ENCODE measurements around the gene LYL1. TPM values are rescaled to one million over a fixed set of nuclear protein-coding genes. Genes with fewer than 3 reads are reported as not detected.

LYL1 gene
- total RNA-seq, 1 experiment from 2014 or later = 0.24 TPM

DNA sequence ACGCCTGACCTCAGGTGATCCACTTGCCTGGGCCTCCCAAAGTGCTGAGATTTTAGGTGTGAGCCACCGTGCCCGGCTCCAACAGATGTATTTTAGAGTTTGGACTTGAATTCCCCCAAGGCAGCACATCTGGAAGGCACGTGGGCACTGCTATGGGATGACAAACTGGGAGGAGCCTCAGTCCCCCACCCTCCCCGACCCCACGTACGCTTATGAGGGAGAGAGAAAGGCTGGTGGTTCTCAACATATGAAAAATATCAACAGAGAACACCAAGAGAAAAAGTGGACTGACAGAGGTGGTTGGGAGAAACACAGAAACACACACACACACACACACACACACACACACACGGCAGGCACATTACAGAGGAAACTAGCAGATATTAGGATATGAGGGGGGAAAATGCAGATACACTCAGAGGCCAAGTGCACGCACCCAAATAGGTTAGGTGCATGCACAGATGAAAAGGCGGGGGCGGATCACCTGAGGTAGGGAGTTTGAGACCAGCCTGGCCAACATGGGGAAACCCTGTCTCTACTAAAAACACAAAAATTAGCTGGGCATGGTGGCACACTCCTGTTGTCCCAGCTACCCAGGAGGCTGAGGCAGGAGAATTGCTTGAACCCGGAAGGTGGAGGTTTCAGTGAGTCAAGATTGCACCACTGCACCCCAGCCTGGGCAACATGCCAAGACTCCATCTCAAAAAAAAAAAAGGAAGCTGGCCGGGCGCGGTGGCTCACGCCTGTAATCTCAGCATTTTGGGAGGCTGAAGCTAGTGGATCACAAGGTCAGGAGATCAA is 44.3 kb upstream of the LYL1 start:
- H3K4me2 ChIP-seq = peak overlapping the region; percentile 16; the same call in 1 of the 2 replicates
- no peaks in the 10 kb centered on the region for H3K9me3 ChIP-seq (ENCODE audit: insufficient read depth, low read depth)
- H3K9me2 ChIP-seq (ENCODE audit: insufficient read depth) = no peaks in the 10 kb centered on the region
- no peak overlapping the region for H3K4me3 ChIP-seq
- BruUV-seq (replicated peaks) = no TSS peak
- H3K27ac ChIP-seq = no peak overlapping the region
- H2AFZ ChIP-seq = no peak overlapping the region
- no peaks in the 10 kb centered on the region for H4K20me1 ChIP-seq (ENCODE audit: insufficient read depth)
- ChIA-PET POLR2A (ENCODE audit: unreplicated experiment) (interaction anchor here (0.6 to 0.8 kb wide), 3 partner anchors 29 to 906 kb away, joined by 5 to 11 read pairs (median 8); partner anchors contain the start of genes GCDH and NACC1), CTCF (interaction anchor here (0.6 kb wide), 1 partner anchor 127 kb away, joined by 3 read pairs; no protein-coding TSS in a partner anchor)
- DNase-seq = peak; percentile 38 to 48
- H3K79me2 ChIP-seq (ENCODE audit: low read depth) = peaks cover 37% of the 10 kb centered on the region
- intact Hi-C loops (cut with micrococcal nuclease; ENCODE audit: unreplicated experiment) = no loop called here
- peaks cover 51% of the 10 kb centered on the region for H3F3A ChIP-seq (ENCODE audit: insufficient read depth, low read depth)
- H3K36me3 ChIP-seq (ENCODE audit: low read depth) = peaks cover 17% of the 10 kb centered on the region
- H3K27me3 ChIP-seq (ENCODE audit: insufficient read depth, low read depth) = no peaks in the 10 kb centered on the region
- TF ChIP-seq EZH2 (IDR thresholded peaks at IDR 0.05; ENCODE audit: low read depth) = no peak
- TF ChIP-seq, protein P1, sequence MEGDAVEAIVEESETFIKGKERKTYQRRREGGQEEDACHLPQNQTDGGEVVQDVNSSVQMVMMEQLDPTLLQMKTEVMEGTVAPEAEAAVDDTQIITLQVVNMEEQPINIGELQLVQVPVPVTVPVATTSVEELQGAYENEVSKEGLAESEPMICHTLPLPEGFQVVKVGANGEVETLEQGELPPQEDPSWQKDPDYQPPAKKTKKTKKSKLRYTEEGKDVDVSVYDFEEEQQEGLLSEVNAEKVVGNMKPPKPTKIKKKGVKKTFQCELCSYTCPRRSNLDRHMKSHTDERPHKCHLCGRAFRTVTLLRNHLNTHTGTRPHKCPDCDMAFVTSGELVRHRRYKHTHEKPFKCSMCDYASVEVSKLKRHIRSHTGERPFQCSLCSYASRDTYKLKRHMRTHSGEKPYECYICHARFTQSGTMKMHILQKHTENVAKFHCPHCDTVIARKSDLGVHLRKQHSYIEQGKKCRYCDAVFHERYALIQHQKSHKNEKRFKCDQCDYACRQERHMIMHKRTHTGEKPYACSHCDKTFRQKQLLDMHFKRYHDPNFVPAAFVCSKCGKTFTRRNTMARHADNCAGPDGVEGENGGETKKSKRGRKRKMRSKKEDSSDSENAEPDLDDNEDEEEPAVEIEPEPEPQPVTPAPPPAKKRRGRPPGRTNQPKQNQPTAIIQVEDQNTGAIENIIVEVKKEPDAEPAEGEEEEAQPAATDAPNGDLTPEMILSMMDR (conservative IDR thresholded peaks at IDR 0.05) = no peak
- H3K4me1 ChIP-seq (replicated peaks; ENCODE audit: insufficient read depth) = peaks cover 47% of the 10 kb centered on the region

DNA sequence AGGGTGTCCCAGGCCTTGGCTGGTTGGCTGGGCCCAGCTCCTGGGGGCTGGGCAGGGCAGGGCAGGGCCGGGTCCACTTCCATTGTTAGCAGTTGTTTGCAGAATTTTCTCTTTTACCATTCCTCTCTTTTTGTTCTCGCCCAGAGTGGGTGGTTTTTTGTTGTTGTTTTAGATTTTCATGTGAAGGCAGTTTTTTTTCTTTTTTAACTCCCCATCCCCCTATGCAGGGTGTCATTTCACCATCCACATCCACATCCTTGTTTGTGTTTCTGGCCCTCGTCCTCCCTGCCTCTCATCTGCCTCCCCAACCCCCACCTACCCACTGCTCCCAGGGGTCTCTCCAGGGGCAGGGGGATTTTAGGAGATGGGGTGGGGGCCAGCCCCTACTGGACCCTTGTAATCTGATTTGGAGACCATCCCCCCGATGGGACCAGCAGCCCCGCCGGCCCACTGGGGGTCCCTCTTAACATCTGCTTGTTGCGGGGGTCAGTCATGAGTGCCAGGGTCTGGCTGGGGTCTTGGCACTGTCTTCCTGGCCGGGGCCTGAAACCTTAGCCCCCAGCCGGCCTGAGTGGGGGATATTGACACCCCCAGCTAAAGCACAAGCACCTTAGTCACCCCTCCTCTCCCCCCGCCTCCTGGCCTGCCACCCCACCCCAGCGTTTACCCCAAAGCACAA is 37.1 kb upstream of the LYL1 start:
- Histone ChIP-seq H3K4me1 (replicated peaks; ENCODE audit: insufficient read depth) (peaks cover 23% of the 10 kb centered on the region), H3K27ac (no peak overlapping the region; the same call in 1 of the 2 replicates), H3K36me3 (ENCODE audit: low read depth) (peaks cover 19% of the 10 kb centered on the region), H4K20me1 (ENCODE audit: insufficient read depth) (peaks cover 21% of the 10 kb centered on the region), H3K27me3 (ENCODE audit: insufficient read depth, low read depth) (no peaks in the 10 kb centered on the region), H3K9me2 (ENCODE audit: insufficient read depth) (no peaks in the 10 kb centered on the region), H3K79me2 (ENCODE audit: low read depth) (peaks cover 2% of the 10 kb centered on the region; the same call in 1 of the 2 replicates), H3K4me3 (no peak overlapping the region), H3K9me3 (ENCODE audit: insufficient read depth, low read depth) (no peaks in the 10 kb centered on the region), H3K4me2 (no peak overlapping the region), H2AFZ (no peak overlapping the region), H3F3A (ENCODE audit: insufficient read depth, low read depth) (peaks cover 45% of the 10 kb centered on the region)
- no peak for TF ChIP-seq EZH2 (IDR thresholded peaks at IDR 0.05; ENCODE audit: low read depth)
- TF ChIP-seq, protein P1 (conservative IDR thresholded peaks at IDR 0.05) = no peak
- intact Hi-C loops (cut with micrococcal nuclease; ENCODE audit: unreplicated experiment) = no loop called here
- BruUV-seq (replicated peaks) = no TSS peak
- CTCF ChIA-PET = no interaction called here
- DNase-seq = no peak
- POLR2A ChIA-PET (ENCODE audit: unreplicated experiment) = interaction anchor here (0.6 kb wide), 1 partner anchor 711 kb away, joined by 5 read pairs; no protein-coding TSS in a partner anchor

DNA sequence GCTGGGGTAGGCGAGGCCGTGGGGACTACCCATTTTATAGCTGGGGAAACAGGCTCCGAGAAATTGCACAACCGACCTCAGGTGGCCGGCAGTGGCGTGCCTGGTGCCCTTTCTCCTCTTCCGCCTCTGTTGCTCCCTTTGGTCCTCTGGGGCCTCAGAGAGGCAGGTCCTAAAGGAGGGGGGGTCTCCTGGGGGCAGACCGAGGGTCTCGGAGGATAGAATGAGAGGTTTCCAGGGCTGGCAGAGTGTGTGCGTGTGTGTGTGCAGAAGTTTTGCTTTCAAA is 36.2 kb upstream of the LYL1 start:
- H3K4me1 ChIP-seq (replicated peaks; ENCODE audit: insufficient read depth) = peaks cover 15% of the 10 kb centered on the region
- no TSS peak for BruUV-seq (replicated peaks)
- no peak overlapping the region for H3K4me3 ChIP-seq
- intact Hi-C loops (cut with micrococcal nuclease; ENCODE audit: unreplicated experiment) = no loop called here
- no peaks in the 10 kb centered on the region for H3K9me2 ChIP-seq (ENCODE audit: insufficient read depth)
- H3K27ac ChIP-seq = no peak overlapping the region
- H3K79me2 ChIP-seq (ENCODE audit: low read depth) = peaks cover 11% of the 10 kb centered on the region
- POLR2A ChIA-PET (ENCODE audit: unreplicated experiment) = interaction anchor here (0.6 kb wide), 1 partner anchor 712 kb away, joined by 5 read pairs; no protein-coding TSS in a partner anchor
- DNase-seq = no peak
- peaks cover 17% of the 10 kb centered on the region for H3K36me3 ChIP-seq (ENCODE audit: low read depth)
- CTCF ChIA-PET = no interaction called here
- no peak for TF ChIP-seq EZH2 (IDR thresholded peaks at IDR 0.05; ENCODE audit: low read depth)
- TF ChIP-seq, protein P1 (conservative IDR thresholded peaks at IDR 0.05) = no peak
- H3K9me3 ChIP-seq (ENCODE audit: insufficient read depth, low read depth) = no peaks in the 10 kb centered on the region
- H3F3A ChIP-seq (ENCODE audit: insufficient read depth, low read depth) = peaks cover 37% of the 10 kb centered on the region
- no peak overlapping the region for H3K4me2 ChIP-seq
- H3K27me3 ChIP-seq (ENCODE audit: insufficient read depth, low read depth) = no peaks in the 10 kb centered on the region
- peaks cover 30% of the 10 kb centered on the region for H4K20me1 ChIP-seq (ENCODE audit: insufficient read depth)
- no peak overlapping the region for H2AFZ ChIP-seq
